HL-60 (cell line): Measurements from ENCODE around the gene RNMT.

ENCODE experiments used
- POLR2AphosphoS5 ChIP-seq: IDR thresholded peaks from 2 replicates; pipeline ENCODE4 v1.6.1; 2012; ENCODE audit warnings: low read depth
- TF ChIP-seq, protein P1 (sequence below): IDR thresholded peaks from one replicate; pipeline ENCODE4 v1.5.1; 2011; ENCODE audit warnings: low read length, control low read depth, inconsistent platforms; ENCODE audit not compliant: insufficient read depth

DNA sequence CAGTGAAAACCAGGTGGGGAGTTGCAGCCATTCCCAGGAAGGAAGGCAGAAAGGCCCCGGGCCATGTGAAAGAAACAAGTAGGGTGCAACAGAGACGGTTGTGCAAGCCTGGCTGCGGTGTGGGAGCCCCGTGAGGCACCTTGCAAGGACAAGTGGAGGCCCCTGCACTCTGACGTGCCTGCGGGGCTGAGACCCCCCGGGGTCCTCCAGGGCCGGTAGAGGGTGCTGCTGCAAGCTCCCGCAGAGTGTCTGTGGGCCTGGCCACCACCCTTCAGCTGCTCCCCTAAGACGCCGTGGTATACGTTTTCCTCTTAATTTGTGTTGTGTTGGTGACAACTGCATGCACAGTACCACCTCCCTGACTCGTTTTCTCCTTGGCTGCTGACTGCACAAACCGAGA, 70.0 kb downstream of the RNMT start:
- TF ChIP-seq POLR2AphosphoS5 = no peak
- TF ChIP-seq, protein P1, sequence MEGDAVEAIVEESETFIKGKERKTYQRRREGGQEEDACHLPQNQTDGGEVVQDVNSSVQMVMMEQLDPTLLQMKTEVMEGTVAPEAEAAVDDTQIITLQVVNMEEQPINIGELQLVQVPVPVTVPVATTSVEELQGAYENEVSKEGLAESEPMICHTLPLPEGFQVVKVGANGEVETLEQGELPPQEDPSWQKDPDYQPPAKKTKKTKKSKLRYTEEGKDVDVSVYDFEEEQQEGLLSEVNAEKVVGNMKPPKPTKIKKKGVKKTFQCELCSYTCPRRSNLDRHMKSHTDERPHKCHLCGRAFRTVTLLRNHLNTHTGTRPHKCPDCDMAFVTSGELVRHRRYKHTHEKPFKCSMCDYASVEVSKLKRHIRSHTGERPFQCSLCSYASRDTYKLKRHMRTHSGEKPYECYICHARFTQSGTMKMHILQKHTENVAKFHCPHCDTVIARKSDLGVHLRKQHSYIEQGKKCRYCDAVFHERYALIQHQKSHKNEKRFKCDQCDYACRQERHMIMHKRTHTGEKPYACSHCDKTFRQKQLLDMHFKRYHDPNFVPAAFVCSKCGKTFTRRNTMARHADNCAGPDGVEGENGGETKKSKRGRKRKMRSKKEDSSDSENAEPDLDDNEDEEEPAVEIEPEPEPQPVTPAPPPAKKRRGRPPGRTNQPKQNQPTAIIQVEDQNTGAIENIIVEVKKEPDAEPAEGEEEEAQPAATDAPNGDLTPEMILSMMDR = no peak
